GM21528 (cell line): ENCODE results near the gene DNAH6.
"Not testable (repeated sequence)": the region's sequence is repeated elsewhere in the genome, so short reads cannot be mapped to it uniquely, and the experiment has no call there.

ENCODE experiments used
- ATAC-seq: cut with Tn5 transposase; IDR thresholded peaks from one replicate; pipeline ENCODE4 v1.9.1; 2021; ENCODE audit warnings: mild to moderate bottlenecking, moderate library complexity; ENCODE audit not compliant: unreplicated experiment, low FRiP score

The DNAH6 gene

DNA sequence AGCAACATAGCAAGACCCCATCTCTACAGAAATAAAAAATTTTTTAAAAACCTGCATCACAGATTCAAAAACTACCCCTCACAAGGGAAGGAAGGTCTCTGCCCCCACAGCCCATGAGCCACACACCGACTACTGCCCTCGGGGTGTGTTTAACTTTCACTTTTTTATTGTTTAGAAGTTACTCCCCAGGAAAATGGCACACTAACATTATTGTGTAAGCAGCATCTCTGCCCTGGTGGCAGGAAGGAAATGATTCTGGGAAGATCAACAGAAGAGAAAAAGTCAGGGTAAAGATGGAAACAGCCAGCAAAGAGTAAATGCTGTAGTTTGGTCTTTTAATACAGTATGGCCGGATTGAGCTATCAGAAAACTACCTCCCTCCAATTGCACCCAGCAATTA, 342.6 kb downstream of the DNAH6 start:
- no peak for ATAC-seq

DNA sequence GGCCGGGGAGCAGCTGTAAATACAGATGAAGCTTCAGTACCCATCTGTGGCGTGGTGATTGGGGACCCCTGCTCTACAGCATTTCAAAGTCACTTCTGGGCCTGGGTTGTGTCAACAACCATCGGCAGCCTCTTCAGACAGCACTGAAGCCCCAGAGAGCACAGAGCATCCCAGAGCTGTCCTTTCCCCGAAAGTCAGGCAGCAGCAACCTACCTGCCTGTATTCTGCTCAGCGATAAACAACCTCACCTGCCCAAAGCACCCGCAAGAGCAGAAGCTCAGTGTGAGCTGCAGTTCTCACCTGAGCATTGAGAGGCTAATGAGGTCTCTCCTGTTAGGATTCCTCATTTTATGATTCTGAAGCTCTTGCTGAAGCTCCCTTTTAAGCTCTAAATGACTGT, 345.2 kb downstream of the DNAH6 start:
- ATAC-seq: no peak

DNA sequence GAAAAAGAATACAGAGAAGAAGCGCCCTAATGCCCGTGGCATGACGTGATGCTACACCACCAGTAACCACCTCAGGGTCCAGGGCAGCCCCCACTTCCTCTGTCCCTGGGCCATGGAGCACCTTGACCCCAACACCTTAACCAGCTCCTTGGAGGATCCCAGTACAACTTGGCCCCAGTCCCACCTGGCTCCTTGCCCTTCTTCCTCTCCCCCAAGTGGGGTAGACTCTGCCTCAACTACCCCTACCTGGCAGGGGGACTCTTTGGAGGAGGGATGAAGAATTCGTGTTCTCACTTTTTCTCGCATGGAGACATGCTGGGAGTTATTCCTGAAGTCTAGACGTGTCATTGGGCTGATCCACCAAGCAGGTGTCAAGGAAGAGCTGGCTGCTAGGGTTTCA, 345.7 kb downstream of the DNAH6 start:
- no peak for ATAC-seq

DNA sequence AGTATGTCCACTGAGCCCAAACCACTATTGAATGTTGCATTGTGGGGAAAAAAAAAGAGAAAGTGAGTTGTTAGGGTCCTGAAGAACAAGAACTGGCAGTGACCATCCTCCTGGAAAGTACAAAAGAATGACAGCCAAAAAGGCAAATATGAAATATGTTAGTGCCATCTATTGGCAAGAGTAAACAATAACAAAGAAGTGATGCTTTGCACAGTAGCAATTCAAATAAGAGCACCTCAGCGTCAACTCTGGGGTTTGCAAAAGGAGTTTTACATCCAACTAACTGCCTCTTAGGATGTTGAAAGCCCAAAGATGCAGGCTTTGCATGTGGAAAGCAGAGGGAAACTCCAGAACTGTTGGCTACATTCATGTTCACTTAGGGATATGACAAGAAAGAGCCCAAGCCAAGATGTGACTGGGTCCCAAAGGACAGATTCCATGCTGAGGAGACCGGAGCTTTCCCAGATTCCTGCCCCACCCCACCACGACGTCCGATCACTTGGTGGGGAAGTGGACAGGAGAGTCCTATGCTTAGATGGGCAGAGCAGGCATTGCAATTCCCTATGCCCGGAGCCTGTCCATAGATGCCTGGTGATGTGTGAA, 349.0 kb downstream of the DNAH6 start:
- ATAC-seq: no peak

DNA sequence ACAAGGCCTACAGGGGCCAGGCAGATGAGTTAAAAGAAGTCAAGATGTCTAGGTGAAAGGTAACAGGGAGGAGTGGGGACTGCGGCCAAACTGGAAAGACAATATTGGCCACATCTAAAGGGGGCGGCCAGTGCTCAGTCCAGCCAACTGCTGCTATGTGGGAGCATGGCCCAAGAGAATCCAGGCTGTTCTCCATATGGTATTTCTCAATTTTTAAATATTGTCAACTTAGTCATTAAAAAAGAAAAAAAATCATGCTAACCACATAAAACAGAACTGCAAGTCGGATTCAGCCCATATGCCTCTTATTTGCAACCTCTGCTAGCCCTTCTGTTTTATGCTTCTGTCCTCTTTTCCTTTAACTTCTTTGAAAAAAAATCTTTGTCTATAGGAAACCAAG, 349.8 kb downstream of the DNAH6 start:
- ATAC-seq: no peak

DNA sequence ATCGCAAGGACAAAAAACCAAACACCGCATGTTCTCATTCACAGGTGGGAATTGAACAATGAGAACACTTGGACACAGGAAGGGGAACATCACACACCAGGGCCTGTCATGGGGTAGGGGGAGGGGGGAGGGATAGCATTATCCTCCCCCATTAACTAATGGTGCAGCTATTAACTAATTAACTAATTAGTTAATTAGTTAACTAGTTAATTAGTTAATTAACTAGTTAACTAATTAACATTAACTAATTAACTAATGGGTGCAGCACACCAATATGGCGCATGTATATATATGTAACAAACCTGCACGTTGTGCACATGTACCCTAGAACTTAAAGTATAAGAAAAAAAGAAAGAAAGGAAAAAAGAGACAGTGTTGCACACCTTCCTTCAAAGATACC, 352.0 kb downstream of the DNAH6 start:
- ATAC-seq: not testable (repeated sequence)
